Stimulated activated naive CD8-positive, alpha-beta T cell treated with anti-CD3 and anti-CD28 coated beads, Interleukin-15, Interleukin-2, amounts not matched to agents 100 ng/mL and 50 ng/mL, for 24 hours (primary cell): ENCODE measurements around the gene FAM184B.
"Not testable (repeated sequence)": the region's sequence is repeated elsewhere in the genome, so short reads cannot be mapped to it uniquely, and the experiment has no call there.

Experiments used
- H3K27ac Mint-ChIP-seq: one replicate; pipeline ENCODE4 v1.8.0; 2021; ENCODE audit warnings: mild to moderate bottlenecking, mixed read lengths
- H3K27me3 Mint-ChIP-seq: one replicate; pipeline ENCODE4 v1.8.0; 2021; ENCODE audit warnings: mixed read lengths
- H3K36me3 Mint-ChIP-seq: one replicate; pipeline ENCODE4 v1.8.0; 2021; ENCODE audit warnings: low read depth, mixed read lengths
- H3K4me1 Mint-ChIP-seq: one replicate; pipeline ENCODE4 v1.8.0; 2021; ENCODE audit warnings: low read depth, mixed read lengths
- H3K4me3 Mint-ChIP-seq: one replicate; pipeline ENCODE4 v1.8.0; 2021; ENCODE audit warnings: mild to moderate bottlenecking, mixed read lengths
- H3K9me3 Mint-ChIP-seq: one replicate; pipeline ENCODE4 v1.8.0; 2021; ENCODE audit warnings: mixed read lengths

The FAM184B gene

GRCh38 chr4:17715511-17715910 is 65.9 kb downstream of the FAM184B start:
- Mint-ChIP-seq H3K27me3 (peaks cover 3% of the 10 kb centered on the region), H3K9me3 (no peaks in the 10 kb centered on the region), H3K36me3 (no peaks in the 10 kb centered on the region), H3K4me1 (no peaks in the 10 kb centered on the region), H3K27ac (no peak overlapping the region), H3K4me3 (no peak overlapping the region)

- Mint-ChIP-seq H3K36me3 (no peaks in the 10 kb centered on the region), H3K4me3 (no peak overlapping the region), H3K4me1 (no peaks in the 10 kb centered on the region), H3K9me3 (no peaks in the 10 kb centered on the region), H3K27ac (no peak overlapping the region), H3K27me3 (peaks cover 7% of the 10 kb centered on the region)
These were observed 67.6 kb downstream of the FAM184B start for GRCh38 chr4:17713779-17714178.

DNA sequence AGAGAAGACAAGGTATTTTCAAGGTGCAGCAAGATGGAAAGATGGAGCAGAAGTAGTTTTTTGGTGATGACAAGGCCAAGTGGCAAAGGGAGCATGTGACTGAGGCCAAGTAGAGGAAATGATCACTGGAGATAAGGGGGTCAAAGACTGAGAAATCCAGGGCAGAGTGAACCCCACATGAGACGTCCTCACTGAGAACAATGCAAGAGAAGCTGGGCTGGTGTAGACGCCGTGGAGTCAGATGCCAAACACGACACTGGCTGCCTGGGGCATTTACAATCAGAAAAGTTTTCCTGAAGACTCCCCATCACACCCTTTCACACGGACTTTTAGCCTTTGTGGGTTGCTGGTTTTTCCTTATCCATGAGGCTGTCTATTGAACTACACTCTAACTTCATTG is 69.3 kb downstream of the FAM184B start:
- H3K36me3 Mint-ChIP-seq, result no peaks in the 10 kb centered on the region
- no peak overlapping the region for H3K4me3 Mint-ChIP-seq
- H3K4me1 Mint-ChIP-seq, result no peaks in the 10 kb centered on the region
- peaks cover 7% of the 10 kb centered on the region for H3K27me3 Mint-ChIP-seq
- H3K27ac Mint-ChIP-seq, result no peak overlapping the region
- H3K9me3 Mint-ChIP-seq, result no peaks in the 10 kb centered on the region

DNA sequence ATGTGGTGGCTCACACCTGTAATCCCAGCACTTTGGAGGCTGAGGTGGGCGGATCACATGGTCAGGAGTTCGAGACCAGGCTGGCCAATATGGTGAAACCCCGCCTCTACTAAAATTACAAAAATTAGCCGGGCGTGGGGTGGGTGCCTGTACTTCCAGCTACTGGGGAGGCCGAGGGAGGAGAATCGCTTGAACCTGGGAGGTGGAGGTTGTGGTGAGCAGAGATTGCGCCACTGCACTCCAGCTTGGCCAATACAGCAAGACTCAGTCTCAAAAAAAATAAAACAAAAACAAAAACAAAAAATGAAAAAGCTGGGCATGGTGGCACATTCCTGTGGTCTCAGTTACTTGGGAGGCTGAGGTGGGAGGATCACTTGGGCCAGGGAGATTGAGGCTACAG is 70.2 kb downstream of the FAM184B start:
- H3K4me1 Mint-ChIP-seq, H3K9me3 Mint-ChIP-seq, H3K27me3 Mint-ChIP-seq, H3K4me3 Mint-ChIP-seq, H3K36me3 Mint-ChIP-seq, H3K27ac Mint-ChIP-seq: not testable (repeated sequence)

GRCh38 chr4:17709763-17710068 is 71.7 kb downstream of the FAM184B start:
- Mint-ChIP-seq H3K9me3 (no peaks in the 10 kb centered on the region), H3K4me1 (no peaks in the 10 kb centered on the region), H3K27me3 (peaks cover 7% of the 10 kb centered on the region), H3K27ac (no peak overlapping the region), H3K4me3 (no peak overlapping the region), H3K36me3 (no peaks in the 10 kb centered on the region)

DNA sequence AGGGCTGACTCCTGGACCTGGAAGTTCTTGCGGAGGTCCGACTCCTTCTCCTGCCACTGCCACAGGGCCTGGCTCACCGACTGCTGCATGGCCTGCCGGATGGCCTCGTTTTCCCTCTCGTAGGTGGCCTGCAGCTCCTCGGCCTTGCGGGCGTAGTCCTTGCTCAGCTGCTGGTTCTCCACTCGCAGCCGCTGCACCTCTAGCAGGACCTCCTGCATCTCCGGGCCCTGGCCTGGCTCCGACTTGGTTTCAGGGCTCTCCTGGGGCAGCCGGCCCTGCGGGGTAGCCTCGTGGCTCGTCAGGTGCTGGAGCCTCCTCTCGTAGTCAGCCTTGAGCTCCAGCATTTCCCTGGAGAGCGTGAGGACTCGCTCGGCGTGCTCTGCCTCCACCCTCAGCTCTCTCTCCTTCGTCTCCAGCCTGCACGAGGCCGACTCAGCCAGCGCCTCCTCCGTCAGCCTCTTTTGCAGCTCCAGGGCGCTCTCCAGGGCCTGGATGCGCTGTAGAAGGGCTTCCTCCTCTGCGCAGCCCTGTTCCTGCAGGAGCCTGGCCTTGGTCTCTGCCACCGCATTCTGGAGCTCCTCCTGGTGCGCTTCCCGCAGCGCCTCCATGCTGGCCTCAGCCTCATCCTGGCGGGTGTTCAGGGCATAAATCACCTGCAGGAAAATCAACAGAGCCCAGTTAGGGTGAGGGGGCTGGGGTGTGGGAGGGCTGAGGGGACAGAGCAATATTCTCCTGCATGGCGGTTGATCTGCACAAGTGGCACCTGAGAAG is 72.2 kb downstream of the FAM184B start:
- Mint-ChIP-seq H3K36me3 (no peaks in the 10 kb centered on the region), H3K4me3 (no peak overlapping the region), H3K9me3 (no peaks in the 10 kb centered on the region), H3K27ac (no peak overlapping the region), H3K27me3 (peaks cover 7% of the 10 kb centered on the region), H3K4me1 (no peaks in the 10 kb centered on the region)

DNA sequence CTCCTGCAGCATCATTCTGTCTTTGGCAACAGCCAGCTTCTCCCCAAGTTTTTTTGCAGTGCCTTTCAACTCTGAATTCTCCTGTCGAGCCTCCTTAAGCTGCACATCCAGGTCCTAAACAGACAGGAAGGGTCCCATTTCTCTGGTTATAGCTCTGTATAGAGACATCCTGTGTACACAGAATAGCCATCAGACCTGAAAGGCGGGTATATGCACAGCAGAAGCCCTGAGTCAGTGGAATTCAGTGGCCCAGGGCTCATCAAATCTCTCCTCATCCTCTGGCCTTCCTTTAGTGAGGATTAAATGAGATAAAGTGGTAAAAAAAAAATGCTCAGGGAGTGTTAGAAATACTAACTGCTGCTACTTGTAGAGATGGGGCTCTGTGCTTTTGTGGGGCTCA is 73.8 kb downstream of the FAM184B start:
- Mint-ChIP-seq H3K27ac (no peak overlapping the region), H3K27me3 (peaks cover 7% of the 10 kb centered on the region), H3K4me1 (no peaks in the 10 kb centered on the region), H3K9me3 (no peaks in the 10 kb centered on the region), H3K36me3 (no peaks in the 10 kb centered on the region), H3K4me3 (no peak overlapping the region)

GRCh38 chr4:17705107-17705506 is 76.3 kb downstream of the FAM184B start:
- no peaks in the 10 kb centered on the region for H3K9me3 Mint-ChIP-seq
- no peaks in the 10 kb centered on the region for H3K4me1 Mint-ChIP-seq
- H3K27ac Mint-ChIP-seq, result no peak overlapping the region

DNA sequence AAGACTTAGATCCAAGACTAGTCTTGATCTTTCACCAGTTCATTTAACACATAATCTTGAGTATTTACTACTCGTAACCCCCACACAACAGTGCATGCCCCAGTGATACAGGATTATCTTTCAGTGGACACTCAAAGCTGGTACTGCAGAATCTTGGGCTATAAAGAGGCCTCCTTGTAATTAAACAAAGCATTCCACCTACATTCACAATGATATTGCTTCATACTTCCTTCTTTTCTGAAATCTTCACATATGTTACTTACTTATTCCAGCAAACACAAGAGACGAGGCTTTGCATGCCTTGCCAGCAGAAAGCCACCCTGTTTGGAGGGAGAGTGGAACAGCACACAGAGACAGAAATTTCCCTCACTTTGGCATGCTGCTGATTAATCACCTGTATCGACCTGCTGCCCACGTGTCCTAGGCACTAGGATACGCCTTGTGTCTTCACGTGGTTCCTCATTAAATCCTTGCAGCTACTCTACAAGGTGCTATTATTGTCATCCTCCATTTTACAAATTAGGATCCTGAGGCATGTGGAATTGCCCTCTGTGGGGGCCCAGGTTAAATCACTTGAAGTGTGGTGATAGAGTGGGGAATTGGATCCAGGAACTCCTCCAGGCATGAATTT is 77.3 kb downstream of the FAM184B start:
- Mint-ChIP-seq H3K4me1 (no peaks in the 10 kb centered on the region), H3K27me3 (peaks cover 5% of the 10 kb centered on the region), H3K4me3 (no peak overlapping the region), H3K9me3 (peaks cover 5% of the 10 kb centered on the region), H3K36me3 (no peaks in the 10 kb centered on the region), H3K27ac (no peak overlapping the region)

More at GRCh38 chr4:17705107-17705506, 76.3 kb downstream of the FAM184B start:
- Mint-ChIP-seq H3K36me3 (no peaks in the 10 kb centered on the region), H3K4me3 (no peak overlapping the region), H3K27me3 (no peaks in the 10 kb centered on the region)

DNA sequence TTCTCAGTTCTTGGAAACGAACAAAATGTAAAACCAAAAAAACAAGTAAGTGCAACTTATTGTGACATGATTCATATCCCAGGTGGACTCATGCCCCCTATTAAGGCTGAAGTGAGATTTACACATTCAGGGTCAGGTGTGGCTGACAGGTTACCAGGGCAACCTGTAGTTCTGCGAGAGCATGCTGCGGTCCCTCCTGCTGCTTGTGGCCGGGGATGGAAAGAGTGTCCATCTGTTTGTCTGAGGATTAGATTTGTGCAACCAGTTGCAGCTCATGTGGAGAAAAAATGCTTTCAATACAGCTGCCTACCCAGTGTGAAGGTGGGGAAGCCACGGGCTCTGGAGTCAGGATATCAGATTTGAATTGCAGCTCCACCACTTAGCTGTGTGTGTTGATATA is 78.8 kb downstream of the FAM184B start:
- no peaks in the 10 kb centered on the region for H3K4me1 Mint-ChIP-seq
- no peak overlapping the region for H3K27ac Mint-ChIP-seq
- H3K9me3 Mint-ChIP-seq, result peaks cover 8% of the 10 kb centered on the region
- peaks cover 8% of the 10 kb centered on the region for H3K27me3 Mint-ChIP-seq
- no peaks in the 10 kb centered on the region for H3K36me3 Mint-ChIP-seq
- H3K4me3 Mint-ChIP-seq, result no peak overlapping the region

DNA sequence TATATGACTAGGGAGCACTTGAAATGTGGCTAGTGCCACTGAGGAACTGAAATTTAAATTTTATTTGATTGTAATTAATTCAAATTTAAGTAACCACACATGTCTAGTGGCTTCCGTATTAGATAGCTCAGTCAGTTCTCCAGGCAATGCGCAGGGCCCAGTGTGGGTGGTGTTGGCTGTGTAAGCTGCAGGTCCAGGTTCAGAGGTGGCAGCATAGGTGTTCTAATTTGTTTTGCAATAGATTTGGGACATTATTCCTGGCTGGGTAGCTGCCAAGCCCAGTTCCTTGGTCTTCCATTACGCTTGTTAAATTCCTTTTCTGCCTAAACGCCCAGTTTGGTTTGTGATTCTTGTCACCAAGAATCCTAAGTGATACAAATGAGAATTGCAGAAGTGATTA is 79.5 kb downstream of the FAM184B start:
- H3K36me3 Mint-ChIP-seq, result no peaks in the 10 kb centered on the region
- peaks cover 8% of the 10 kb centered on the region for H3K9me3 Mint-ChIP-seq
- H3K27me3 Mint-ChIP-seq, result peaks cover 8% of the 10 kb centered on the region
- H3K4me3 Mint-ChIP-seq, result no peak overlapping the region
- H3K27ac Mint-ChIP-seq, result no peak overlapping the region
- H3K4me1 Mint-ChIP-seq, result no peaks in the 10 kb centered on the region

DNA sequence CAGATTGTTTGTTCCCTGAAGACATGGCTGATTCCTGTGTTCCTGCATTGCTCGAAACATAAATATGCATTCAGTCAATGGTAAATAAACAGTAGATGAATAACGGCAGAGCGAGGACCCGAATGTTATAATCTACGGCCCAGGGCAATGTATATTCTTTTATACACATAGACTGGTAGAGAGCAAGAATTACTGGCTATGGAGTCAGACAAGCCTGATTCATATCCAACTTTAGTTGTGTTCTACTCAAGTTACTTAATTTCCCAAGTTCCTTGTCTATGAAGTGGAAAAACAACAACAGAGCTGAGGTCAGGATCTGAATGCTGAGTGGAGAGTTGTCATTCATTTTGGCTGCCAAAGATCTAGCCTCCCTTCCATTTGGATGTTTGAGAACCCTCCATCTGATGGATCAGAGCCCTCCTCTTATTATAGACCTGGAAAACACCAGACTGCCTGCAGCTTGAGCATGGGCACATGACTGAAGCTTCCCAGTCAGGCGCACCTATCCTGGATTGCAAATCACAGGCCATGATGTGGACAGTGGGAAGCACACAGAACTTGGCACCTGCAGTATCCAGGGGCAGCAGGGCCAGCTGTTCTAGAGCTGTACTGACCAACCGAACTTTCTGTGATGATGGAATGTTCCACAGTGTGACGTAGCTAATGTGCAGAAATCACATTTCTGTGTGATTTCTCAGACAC is 80.1 kb downstream of the FAM184B start:
- no peak overlapping the region for H3K4me3 Mint-ChIP-seq
- H3K9me3 Mint-ChIP-seq, result peaks cover 8% of the 10 kb centered on the region
- H3K27ac Mint-ChIP-seq, result no peak overlapping the region
- peaks cover 8% of the 10 kb centered on the region for H3K27me3 Mint-ChIP-seq
- no peaks in the 10 kb centered on the region for H3K36me3 Mint-ChIP-seq
- no peaks in the 10 kb centered on the region for H3K4me1 Mint-ChIP-seq

DNA sequence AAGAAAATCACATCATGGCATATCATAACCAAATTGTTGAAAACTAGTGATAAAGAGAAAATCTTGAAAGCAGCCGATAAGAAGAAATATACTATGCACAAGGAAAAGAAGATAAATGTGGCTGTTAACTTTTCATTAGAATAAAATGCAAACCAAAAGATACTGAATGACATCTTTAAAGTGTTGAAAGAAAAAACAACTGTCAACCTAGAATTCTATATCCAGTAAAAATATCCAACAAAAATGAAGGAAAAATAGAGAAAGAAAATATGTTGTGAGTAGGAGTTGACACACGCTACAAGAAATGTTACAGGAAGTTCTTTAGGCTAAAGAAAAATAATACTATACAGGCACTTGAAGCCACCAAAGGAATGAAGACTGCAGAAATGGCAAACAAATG is 82.0 kb downstream of the FAM184B start:
- no peaks in the 10 kb centered on the region for H3K36me3 Mint-ChIP-seq
- peaks cover 8% of the 10 kb centered on the region for H3K9me3 Mint-ChIP-seq
- H3K4me1 Mint-ChIP-seq, result no peaks in the 10 kb centered on the region
- H3K27ac Mint-ChIP-seq, result no peak overlapping the region
- H3K4me3 Mint-ChIP-seq, result no peak overlapping the region
- peaks cover 12% of the 10 kb centered on the region for H3K27me3 Mint-ChIP-seq

GRCh38 chr4:17698116-17698515 is 83.3 kb downstream of the FAM184B start:
- Mint-ChIP-seq H3K4me1 (no peaks in the 10 kb centered on the region), H3K4me3 (no peak overlapping the region), H3K27ac (no peak overlapping the region), H3K9me3 (peaks cover 8% of the 10 kb centered on the region), H3K36me3 (no peaks in the 10 kb centered on the region), H3K27me3 (peaks cover 15% of the 10 kb centered on the region)

- H3K4me1 Mint-ChIP-seq, result no peaks in the 10 kb centered on the region
- H3K9me3 Mint-ChIP-seq, result peaks cover 8% of the 10 kb centered on the region
- H3K27ac Mint-ChIP-seq, result no peak overlapping the region
- no peaks in the 10 kb centered on the region for H3K36me3 Mint-ChIP-seq
- H3K4me3 Mint-ChIP-seq, result no peak overlapping the region
- H3K27me3 Mint-ChIP-seq, result peaks cover 15% of the 10 kb centered on the region
These were observed 86.1 kb downstream of the FAM184B start for GRCh38 chr4:17695341-17695740.
